Calu3 (cell line): ENCODE measurements around the gene ZNF526. TPM values are rescaled to one million over a fixed set of nuclear protein-coding genes. Genes with fewer than 3 reads are reported as not detected.

Experiments used
- BruUV-seq: library from RNA; stranded (reverse); fragments of 400-500 nt; replicated peaks from 2 replicates; lab custom pipeline; 2021; lab: Mats Ljungman, UMichigan
- CTCF ChIA-PET: fragments of 300-600 bp; sonication (Branson Sonifier 250); formaldehyde crosslinking; loops from one replicate; lab custom pipeline; 2022; ENCODE audit warnings: antibody characterized with exemption; lab: Charles Lee
- DNase-seq: peaks from one replicate; pipeline ENCODE4 v3.0.0; 2022
- H3K27ac Mint-ChIP-seq: one replicate; pipeline ENCODE4 v1.8.0; 2022; ENCODE audit warnings: mixed read lengths; ENCODE audit not compliant: unreplicated experiment
- H3K27me3 Mint-ChIP-seq: one replicate; pipeline ENCODE4 v1.8.0; 2022; ENCODE audit warnings: mixed read lengths; ENCODE audit not compliant: unreplicated experiment
- H3K36me3 Mint-ChIP-seq: one replicate; pipeline ENCODE4 v1.8.0; 2022; ENCODE audit warnings: mild to moderate bottlenecking, moderate library complexity, mixed read lengths; ENCODE audit not compliant: insufficient read depth, unreplicated experiment
- H3K4me1 Mint-ChIP-seq: one replicate; pipeline ENCODE4 v1.8.0; 2022; ENCODE audit warnings: mild to moderate bottlenecking, low read depth, mixed read lengths; ENCODE audit not compliant: unreplicated experiment
- H3K4me3 Mint-ChIP-seq: one replicate; pipeline ENCODE4 v1.8.0; 2022; ENCODE audit warnings: mild to moderate bottlenecking, low read depth, moderate library complexity, mixed read lengths; ENCODE audit not compliant: unreplicated experiment
- H3K9me3 Mint-ChIP-seq: one replicate; pipeline ENCODE4 v1.8.0; 2022; ENCODE audit warnings: low read depth, mixed read lengths; ENCODE audit not compliant: unreplicated experiment
- CTCF ChIP-seq: fragments of 200-600 bp; IDR thresholded peaks from one replicate; pipeline ENCODE4 v1.8.0; 2022; ENCODE audit warnings: antibody characterized with exemption; ENCODE audit not compliant: unreplicated experiment
- intact Hi-C: fragments of 100-400 bp; cut with micrococcal nuclease; formaldehyde crosslinking; loops from one replicate; pipeline ENCODE4 v1.10.0; 2022; ENCODE audit not compliant: unreplicated experiment
- total RNA-seq: library from RNA; stranded (reverse); gene quantifications from 2 replicates; pipeline ENCODE4 v1.2.3, GENCODE V29; 2022

The ZNF526 gene
- total RNA-seq, 1 experiment from 2014 or later, result 25.4 TPM

DNA sequence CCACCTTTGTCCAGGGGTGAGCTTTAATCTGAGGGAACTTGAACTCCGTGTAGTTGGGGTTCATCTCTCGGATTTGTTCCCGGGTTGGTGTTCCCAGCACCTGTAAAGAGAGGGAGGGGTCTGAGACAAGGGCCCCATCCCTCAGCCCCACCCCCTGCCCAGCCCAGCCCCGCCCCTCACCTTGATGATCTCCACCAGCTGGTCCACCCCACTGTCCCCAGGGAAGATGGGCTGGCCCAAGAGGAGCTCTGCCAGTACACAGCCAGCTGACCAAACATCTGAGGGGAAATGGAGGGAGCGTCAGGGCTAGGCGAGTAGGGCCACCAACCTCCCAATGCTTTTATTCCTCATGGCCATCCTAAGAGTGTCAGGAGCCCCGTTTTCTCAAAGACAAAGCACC lies 13.0 kb downstream of the ZNF526 start:
- TF ChIP-seq CTCF, result no peak
- no peaks in the 10 kb centered on the region for H3K9me3 Mint-ChIP-seq
- H3K27ac Mint-ChIP-seq, result peak overlapping the region; percentile 58
- H3K27me3 Mint-ChIP-seq, result no peaks in the 10 kb centered on the region
- H3K36me3 Mint-ChIP-seq, result peaks cover 80% of the 10 kb centered on the region
- CTCF ChIA-PET, result interaction anchor here (2.6 kb wide), 1 partner anchor 10 kb away, joined by 11 read pairs; the partner anchor contains the start of gene GSK3A
- no peaks in the 10 kb centered on the region for H3K4me1 Mint-ChIP-seq
- no TSS peak for BruUV-seq
- intact Hi-C loops, result no loop called here
- no peak overlapping the region for H3K4me3 Mint-ChIP-seq
- no peak for DNase-seq

DNA sequence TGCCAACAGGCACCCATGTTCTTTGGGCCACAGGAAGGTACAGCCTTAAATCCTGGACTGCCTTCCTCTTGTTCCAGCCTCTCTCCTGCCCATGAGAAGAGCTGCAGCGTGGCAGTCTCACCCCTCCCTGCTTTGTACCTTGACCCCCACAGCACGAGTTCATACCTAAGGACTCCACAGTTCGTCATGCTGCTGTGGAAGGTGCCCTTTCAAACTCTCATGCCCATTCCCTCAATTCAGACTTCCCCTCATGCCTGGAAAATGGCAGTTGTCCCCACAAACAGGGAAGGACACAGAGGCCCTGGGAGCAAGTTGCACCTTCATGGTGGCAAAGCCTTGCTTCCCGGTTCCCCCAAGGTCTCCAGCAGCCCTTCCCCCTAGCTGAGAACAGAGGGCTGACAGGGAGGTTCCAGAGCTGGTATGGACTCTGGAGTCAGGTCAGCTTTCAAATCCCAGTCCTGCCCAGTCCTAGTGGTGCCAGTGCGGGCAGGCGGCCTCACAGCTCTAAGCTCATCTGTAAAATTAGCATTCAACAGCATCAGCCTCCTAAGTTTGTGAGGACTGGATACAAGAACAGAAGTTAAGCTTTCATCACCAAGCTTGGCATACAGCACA lies 13.7 kb downstream of the ZNF526 start:
- no peaks in the 10 kb centered on the region for H3K27me3 Mint-ChIP-seq
- CTCF ChIA-PET, result interaction anchor here (0.6 to 2.6 kb wide), 2 partner anchors 9 to 10 kb away, joined by 3 to 11 read pairs; partner anchors contain the start of gene GSK3A
- H3K4me1 Mint-ChIP-seq, result no peaks in the 10 kb centered on the region
- H3K9me3 Mint-ChIP-seq, result no peaks in the 10 kb centered on the region
- H3K4me3 Mint-ChIP-seq, result no peak overlapping the region
- no peak for DNase-seq
- TF ChIP-seq CTCF, result no peak
- no TSS peak for BruUV-seq
- H3K36me3 Mint-ChIP-seq, result peaks cover 80% of the 10 kb centered on the region
- H3K27ac Mint-ChIP-seq, result peak overlapping the region; percentile 58
- intact Hi-C loops, result no loop called here

- Mint-ChIP-seq H3K4me3 (no peak overlapping the region), H3K9me3 (no peaks in the 10 kb centered on the region), H3K27me3 (no peaks in the 10 kb centered on the region), H3K4me1 (no peaks in the 10 kb centered on the region), H3K36me3 (peaks cover 80% of the 10 kb centered on the region), H3K27ac (no peak overlapping the region)
- CTCF ChIA-PET, result interaction anchor here (0.6 to 2.6 kb wide), 3 partner anchors 9 to 19 kb away, joined by 3 to 11 read pairs (median 3); partner anchors contain the start of gene GSK3A
- intact Hi-C loops, result no loop called here
- TF ChIP-seq CTCF, result no peak
- DNase-seq, result no peak
- BruUV-seq, result no TSS peak
Observed at GRCh38 chr19:42234364-42234763, 14.3 kb downstream of the ZNF526 start.

DNA sequence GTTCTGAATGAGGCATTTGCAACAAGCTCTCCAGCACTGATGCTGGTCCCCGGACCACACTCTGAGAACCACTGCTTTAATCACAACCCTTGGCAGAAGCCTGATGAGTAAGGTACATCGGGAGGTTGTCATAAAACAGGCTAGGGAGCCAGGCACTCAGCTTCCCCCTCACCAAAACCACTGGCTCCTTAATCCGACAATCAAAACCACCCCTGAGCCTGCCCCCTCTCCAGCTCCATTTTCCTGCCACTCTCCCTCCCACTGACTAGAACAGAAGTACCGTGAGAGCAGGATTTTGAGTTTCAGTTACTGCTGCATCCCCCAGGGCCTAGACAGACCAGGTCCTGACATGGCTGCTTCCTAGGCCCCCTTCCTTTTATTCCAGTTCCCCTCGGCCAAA lies 15.1 kb downstream of the ZNF526 start:
- no TSS peak for BruUV-seq
- Mint-ChIP-seq H3K27ac (no peak overlapping the region), H3K4me1 (peaks cover 3% of the 10 kb centered on the region), H3K9me3 (no peaks in the 10 kb centered on the region), H3K36me3 (peaks cover 80% of the 10 kb centered on the region), H3K27me3 (no peaks in the 10 kb centered on the region), H3K4me3 (no peak overlapping the region)
- intact Hi-C loops, result no loop called here
- DNase-seq, result no peak
- CTCF ChIA-PET, result interaction anchor here (1.1 kb wide), 1 partner anchor 20 kb away, joined by 3 read pairs; no protein-coding TSS in a partner anchor
- TF ChIP-seq CTCF, result no peak
